C4-2B (cell line): ENCODE results near the gene TAB3.

Experiments used
- H3K27ac ChIP-seq: fragments of 450-650 bp; 2 replicates; pipeline ENCODE4 v1.5.1; 2017
- CTCF ChIP-seq: fragments of 450-650 bp; conservative IDR thresholded peaks from 2 replicates; pipeline ENCODE4 v1.5.1; 2017; ENCODE audit warnings: mild to moderate bottlenecking
- ZFX ChIP-seq: fragments of 450-650 bp; IDR thresholded peaks from 2 replicates; pipeline ENCODE4 v1.6.1; 2017

The TAB3 gene

DNA sequence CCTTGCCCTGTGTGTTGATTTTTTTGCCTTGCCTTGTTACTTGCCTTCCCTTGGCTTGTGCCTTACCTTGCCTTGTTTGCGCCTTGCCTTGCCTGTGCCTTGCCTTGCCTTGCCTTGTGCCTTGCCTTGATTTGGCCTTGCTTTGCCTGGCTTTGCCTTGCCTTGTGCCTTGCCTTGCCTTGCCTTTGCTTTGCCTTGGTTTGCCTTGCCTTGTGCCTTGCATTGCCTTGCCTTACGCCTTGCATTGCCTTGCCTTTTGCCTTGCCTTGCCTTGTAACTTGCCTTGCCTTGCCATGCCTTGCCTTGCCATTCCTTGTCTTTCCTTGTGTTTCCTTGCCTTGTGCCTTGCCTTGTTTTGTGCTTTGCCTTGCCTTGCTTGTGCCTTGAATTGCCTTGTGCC is 94.6 kb downstream of the TAB3 start:
- no peak for TF ChIP-seq ZFX
- no peak for TF ChIP-seq CTCF
- H3K27ac ChIP-seq, result no peak overlapping the region

DNA sequence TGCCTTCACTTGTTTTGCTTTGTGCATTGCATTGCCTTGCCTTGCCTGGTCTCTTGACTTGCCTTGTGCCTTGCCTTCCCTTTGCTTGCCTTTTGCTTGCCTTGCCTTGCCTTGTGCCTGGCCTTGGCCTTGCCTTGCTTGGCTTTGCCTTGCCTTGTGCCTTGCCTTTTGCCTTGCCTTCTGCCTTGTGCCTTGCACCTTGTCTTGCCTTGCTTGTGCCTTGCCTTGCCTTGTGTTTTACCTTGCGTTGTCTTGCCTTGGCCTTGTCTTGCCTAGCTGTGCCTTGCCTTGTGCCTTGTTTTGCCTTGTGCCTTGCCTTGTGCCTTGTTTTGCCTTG is 95.3 kb downstream of the TAB3 start:
- no peak overlapping the region for H3K27ac ChIP-seq
- no peak for TF ChIP-seq ZFX
- TF ChIP-seq CTCF, result no peak

- TF ChIP-seq ZFX (no peak), CTCF (no peak)
- no peak overlapping the region for H3K27ac ChIP-seq
Observed at GRCh38 chrX:30793075-30793766, 95.8 kb downstream of the TAB3 start.

- H3K27ac ChIP-seq, result no peak overlapping the region
- TF ChIP-seq CTCF (no peak), ZFX (no peak)
Observed at GRCh38 chrX:30791296-30792278, 97.5 kb downstream of the TAB3 start.

DNA sequence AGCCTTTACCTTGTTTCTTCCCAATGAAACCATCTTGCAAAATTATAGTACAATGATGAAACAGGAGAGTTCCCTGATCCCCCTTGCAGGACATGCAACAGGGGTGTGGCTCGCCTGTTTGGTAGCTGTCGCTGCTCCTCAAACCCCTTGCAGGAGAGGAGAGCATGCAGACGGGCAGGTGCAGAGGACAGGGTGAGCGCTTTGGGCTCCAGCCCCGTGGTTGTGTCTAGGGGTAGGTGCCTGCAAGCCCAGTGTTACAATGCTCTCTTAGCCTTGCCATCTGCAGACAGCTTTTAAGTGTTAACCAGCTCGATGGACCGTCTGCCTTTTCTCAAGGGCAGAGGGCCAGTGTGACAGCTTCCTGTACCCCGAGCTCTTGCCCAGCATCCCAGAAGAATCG is 102.0 kb downstream of the TAB3 start:
- H3K27ac ChIP-seq, result no peak overlapping the region
- no peak for TF ChIP-seq ZFX
- no peak for TF ChIP-seq CTCF

GRCh38 chrX:30786374-30786773 is 102.7 kb downstream of the TAB3 start:
- no peak overlapping the region for H3K27ac ChIP-seq
- TF ChIP-seq CTCF (no peak), ZFX (no peak)

GRCh38 chrX:30781711-30782444 is 107.2 kb downstream of the TAB3 start:
- TF ChIP-seq ZFX, result no peak
- TF ChIP-seq CTCF, result no peak
- H3K27ac ChIP-seq, result no peak overlapping the region
